Spinal cord (tissue), 10 donors: Measurements from ENCODE around the gene LIG3. TPM values are rescaled to one million over a fixed set of nuclear protein-coding genes. Genes with fewer than 3 reads are reported as not detected.

Experiments used
- DNase-seq, 6 donors: peaks; one replicate each; pipeline versions ENCODE4 v3.0.0 to v3.0.0-alpha.2; 2013 to 2015; ENCODE audit warnings: low spot score in 6 of 6, low read depth in 4 of 6
- H3K27ac ChIP-seq: one replicate; pipeline ENCODE4 v1.5.1; 2013; ENCODE audit warnings: low read depth, low read length, control low read depth
- H3K27me3 ChIP-seq: one replicate; pipeline ENCODE4 v1.6.1; 2013; ENCODE audit warnings: low read length; ENCODE audit not compliant: control insufficient read depth, insufficient read depth
- H3K36me3 ChIP-seq: one replicate; pipeline ENCODE4 v1.6.1; 2013; ENCODE audit warnings: low read length; ENCODE audit not compliant: control insufficient read depth, insufficient read depth
- H3K4me1 ChIP-seq: one replicate; pipeline ENCODE4 v1.6.1; 2013; ENCODE audit warnings: low read length; ENCODE audit not compliant: control insufficient read depth, insufficient read depth
- H3K4me3 ChIP-seq: one replicate; pipeline ENCODE4 v1.5.1; 2013; ENCODE audit warnings: low read depth, low read length, control low read depth
- H3K9me3 ChIP-seq: one replicate; pipeline ENCODE4 v1.6.1; 2013; ENCODE audit warnings: low read length; ENCODE audit not compliant: control insufficient read depth, insufficient read depth
- WGBS: methylation state at CpG from one replicate; pipeline ENCODE4 v1.1.5; 2013; ENCODE audit warnings: missing lambda C conversion rate; ENCODE audit not compliant: insufficient coverage; 5-methylcytosine and 5-hydroxymethylcytosine counted together
- polyA plus RNA-seq, 2 donors: library from polyadenylated mRNA; unstranded; fragments of 120-200 nt; gene quantifications; one replicate each; pipeline ENCODE4 v1.2.1, GENCODE V29; 2013; ENCODE audit not compliant: insufficient read length in 2 of 2
- total RNA-seq, 2 donors: library from RNA; depleted of rRNA in 1 of 2; stranded (reverse); fragments of 120-200 nt in 1 of 2; fragments of >200 nt in 1 of 2; gene quantifications; one replicate each; pipeline versions ENCODE4 v1.2.3 to v1.2.4, GENCODE V29; 2013 to 2014
- donor health status: healthy.

LIG3 gene
- total and polyA plus RNA-seq, 4 donors, result 31.1 to 37.0 (median 35.0) TPM

DNA sequence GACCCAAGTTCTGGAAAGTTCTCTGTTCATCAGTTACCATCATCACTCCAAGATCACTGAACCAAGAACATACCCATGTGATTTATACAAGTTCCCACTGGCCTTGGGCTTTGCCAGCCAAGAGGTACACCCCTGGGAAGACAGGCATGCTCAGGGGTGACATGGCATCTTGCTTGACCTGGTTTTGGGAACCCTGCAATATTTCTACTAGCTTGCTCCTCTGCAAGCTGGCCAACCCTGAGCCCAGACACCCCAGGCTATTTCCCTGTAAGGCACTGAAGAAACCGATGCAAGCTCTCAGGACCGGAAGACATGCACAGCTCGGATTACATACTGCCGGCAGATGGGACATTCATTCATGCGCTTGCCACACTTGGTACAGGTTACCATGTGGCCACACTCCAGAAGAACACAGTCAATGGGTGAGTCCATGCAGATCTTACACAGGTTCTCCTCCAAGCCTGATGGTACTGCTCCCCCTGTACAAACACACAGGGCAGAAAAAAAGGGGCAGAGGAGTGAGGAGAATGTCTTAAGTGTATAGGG is 31.4 kb downstream of the LIG3 start:
- WGBS, result 66% methylated on average over 5 of the region's 5 CpGs
- DNase-seq, result no peak
- H3K27ac ChIP-seq, result no peak overlapping the region
- H3K4me1 ChIP-seq, result peaks cover 9% of the 10 kb centered on the region
- peaks cover 24% of the 10 kb centered on the region for H3K36me3 ChIP-seq
- no peaks in the 10 kb centered on the region for H3K9me3 ChIP-seq
- no peaks in the 10 kb centered on the region for H3K27me3 ChIP-seq
- H3K4me3 ChIP-seq, result no peak overlapping the region

DNA sequence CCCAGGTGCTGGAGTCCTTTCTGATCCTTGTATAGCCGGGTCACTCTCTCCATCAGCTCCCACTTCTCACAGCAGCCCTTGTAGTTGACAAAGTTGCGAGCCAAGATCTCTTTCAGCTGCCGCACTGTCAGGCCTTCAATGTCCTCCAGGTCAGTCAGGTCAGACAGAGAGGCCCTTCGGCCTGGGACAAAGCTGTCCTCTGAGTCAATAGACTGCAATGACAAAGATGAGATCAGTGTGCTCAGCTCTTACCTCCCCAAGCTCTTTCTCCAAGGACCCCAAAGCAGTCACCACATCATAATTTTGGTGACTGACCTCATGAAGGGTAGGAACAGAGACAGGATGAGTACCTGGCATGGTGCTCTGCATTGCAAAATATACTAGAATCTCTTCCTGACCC is 36.1 kb downstream of the LIG3 start:
- H3K9me3 ChIP-seq, result no peaks in the 10 kb centered on the region
- WGBS, result 86% methylated on average over 4 of the region's 4 CpGs
- no peak overlapping the region for H3K27ac ChIP-seq
- H3K4me3 ChIP-seq, result no peak overlapping the region
- no peaks in the 10 kb centered on the region for H3K4me1 ChIP-seq
- no peaks in the 10 kb centered on the region for H3K27me3 ChIP-seq
- no peak for DNase-seq
- peaks cover 20% of the 10 kb centered on the region for H3K36me3 ChIP-seq

DNA sequence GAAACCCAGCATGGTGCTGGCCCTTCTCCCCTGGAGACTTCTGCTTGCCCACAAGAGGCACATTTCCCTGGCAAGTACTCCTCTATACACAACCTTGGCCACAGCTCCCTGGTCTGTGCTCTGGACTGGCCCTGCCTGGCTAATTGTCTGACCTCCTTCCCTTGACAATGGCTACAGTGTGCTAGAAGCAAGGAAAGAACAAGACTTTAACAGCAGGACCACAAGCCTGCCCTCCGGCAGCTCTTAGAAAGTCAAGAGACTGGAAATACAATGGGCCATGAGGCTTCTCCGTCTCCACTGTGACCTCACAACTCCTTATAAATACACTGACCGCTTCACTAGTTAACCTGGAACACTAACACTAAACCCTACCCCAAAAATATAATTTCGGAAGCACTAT is 36.7 kb downstream of the LIG3 start:
- Histone ChIP-seq H3K36me3 (peaks cover 19% of the 10 kb centered on the region), H3K4me3 (no peak overlapping the region), H3K4me1 (no peaks in the 10 kb centered on the region), H3K27me3 (no peaks in the 10 kb centered on the region), H3K27ac (no peak overlapping the region), H3K9me3 (no peaks in the 10 kb centered on the region)
- DNase-seq, result no peak
- 79% methylated on average over 4 of the region's 4 CpGs for WGBS

GRCh38 chr17:35018814-35019213 is 38.5 kb downstream of the LIG3 start:
- WGBS, result no CpG with 5 or more reads among the region's 2 CpGs
- no peaks in the 10 kb centered on the region for H3K27me3 ChIP-seq
- no peaks in the 10 kb centered on the region for H3K9me3 ChIP-seq
- H3K4me3 ChIP-seq, result no peak overlapping the region
- DNase-seq, result no peak
- H3K27ac ChIP-seq, result no peak overlapping the region
- peaks cover 6% of the 10 kb centered on the region for H3K4me1 ChIP-seq
- H3K36me3 ChIP-seq, result peaks cover 21% of the 10 kb centered on the region

- H3K9me3 ChIP-seq, result no peaks in the 10 kb centered on the region
- WGBS, result 100% methylated on average over 1 of the region's 6 CpGs
- no peaks in the 10 kb centered on the region for H3K27me3 ChIP-seq
- DNase-seq, result no peak
- H3K27ac ChIP-seq, result no peak overlapping the region
- no peak overlapping the region for H3K4me3 ChIP-seq
- peaks cover 6% of the 10 kb centered on the region for H3K4me1 ChIP-seq
- peaks cover 25% of the 10 kb centered on the region for H3K36me3 ChIP-seq
These were observed 39.3 kb downstream of the LIG3 start for GRCh38 chr17:35019386-35020179.

GRCh38 chr17:35021520-35022380 is 41.4 kb downstream of the LIG3 start:
- peaks cover 25% of the 10 kb centered on the region for H3K36me3 ChIP-seq
- 96% methylated on average over 8 of the region's 11 CpGs for WGBS
- no peak overlapping the region for H3K4me3 ChIP-seq
- peaks cover 6% of the 10 kb centered on the region for H3K4me1 ChIP-seq
- no peak for DNase-seq
- H3K9me3 ChIP-seq, result no peaks in the 10 kb centered on the region
- no peak overlapping the region for H3K27ac ChIP-seq
- no peaks in the 10 kb centered on the region for H3K27me3 ChIP-seq

DNA sequence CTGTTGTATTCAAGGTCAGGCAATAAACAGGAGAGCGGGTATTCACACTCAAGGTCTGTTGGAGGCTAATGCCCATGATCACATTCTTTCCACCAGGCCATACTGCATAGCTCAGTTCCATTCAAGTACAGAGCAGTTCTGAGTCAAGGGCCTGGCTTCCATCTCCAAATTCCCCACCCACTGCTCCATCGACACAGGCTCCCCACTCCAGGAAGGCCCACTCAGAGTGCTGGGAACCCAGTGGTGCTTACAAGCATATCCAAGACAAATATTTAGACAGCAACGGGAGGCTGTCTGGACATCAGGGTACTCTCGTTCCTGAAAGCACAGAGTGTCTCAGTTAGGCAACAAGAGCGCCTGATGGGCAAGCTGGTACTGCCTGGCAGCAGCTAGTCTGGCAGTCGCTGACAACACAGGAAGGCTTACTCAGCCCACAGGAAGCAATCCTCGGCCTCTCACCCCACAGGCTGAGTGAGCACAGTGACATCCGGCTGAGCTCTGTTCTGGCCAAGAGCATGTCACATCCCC is 42.3 kb downstream of the LIG3 start:
- Histone ChIP-seq H3K9me3 (no peaks in the 10 kb centered on the region), H3K27ac (no peak overlapping the region), H3K36me3 (peaks cover 18% of the 10 kb centered on the region), H3K4me1 (peaks cover 6% of the 10 kb centered on the region), H3K4me3 (no peak overlapping the region), H3K27me3 (no peaks in the 10 kb centered on the region)
- peak in 1 of 6 donors; percentile 49 for DNase-seq
- WGBS, result 59% methylated on average over 7 of the region's 8 CpGs

DNA sequence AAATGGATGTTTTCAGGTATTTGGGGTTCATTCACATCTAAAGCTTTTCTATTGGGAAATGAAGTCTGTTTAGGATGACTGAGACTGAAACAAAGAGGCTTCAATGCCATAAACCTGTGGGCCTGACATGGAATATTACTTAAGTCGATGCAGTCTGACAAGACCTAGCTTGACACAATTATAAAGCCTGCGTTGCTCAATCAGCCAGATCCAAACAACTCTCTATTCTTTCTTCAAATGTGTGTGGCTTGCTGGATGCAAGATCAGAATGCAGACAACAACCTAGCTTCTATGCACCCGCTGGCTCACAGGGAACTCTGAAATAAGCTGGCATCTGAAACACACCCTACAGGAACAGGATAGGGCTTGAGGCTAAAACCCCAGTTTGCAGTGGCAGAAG is 43.2 kb downstream of the LIG3 start:
- WGBS, result 0% methylated on average over 1 of the region's 3 CpGs
- Histone ChIP-seq H3K36me3 (peaks cover 18% of the 10 kb centered on the region), H3K27ac (no peak overlapping the region), H3K4me3 (no peak overlapping the region), H3K9me3 (no peaks in the 10 kb centered on the region), H3K27me3 (no peaks in the 10 kb centered on the region), H3K4me1 (peaks cover 6% of the 10 kb centered on the region)
- DNase-seq, result no peak

DNA sequence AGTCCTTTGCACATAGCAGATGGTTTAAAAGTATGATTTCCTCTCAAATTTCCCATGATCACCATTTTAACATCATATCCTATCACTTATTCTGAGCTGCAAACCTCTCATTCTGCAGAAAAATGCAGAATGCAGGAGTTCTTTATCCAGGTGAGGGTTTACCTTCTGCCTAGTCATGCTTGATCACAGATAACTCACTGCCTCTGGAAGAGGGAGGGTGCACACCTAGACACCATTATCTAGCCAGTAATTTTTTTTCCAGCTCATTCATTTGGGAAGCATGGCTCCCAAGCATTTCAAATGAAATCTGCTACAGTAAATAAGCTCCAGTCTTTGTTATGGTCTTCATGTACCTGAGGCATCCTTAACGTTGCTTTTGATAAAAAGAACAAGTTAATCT is 45.2 kb downstream of the LIG3 start:
- peaks cover 18% of the 10 kb centered on the region for H3K36me3 ChIP-seq
- no peaks in the 10 kb centered on the region for H3K27me3 ChIP-seq
- H3K9me3 ChIP-seq, result no peaks in the 10 kb centered on the region
- peaks cover 6% of the 10 kb centered on the region for H3K4me1 ChIP-seq
- H3K4me3 ChIP-seq, result no peak overlapping the region
- WGBS, result no CpG with 5 or more reads among the region's 1 CpG
- no peak overlapping the region for H3K27ac ChIP-seq
- DNase-seq, result no peak
